Measurements from ENCODE around the gene BET1. TPM values are rescaled to one million over a fixed set of nuclear protein-coding genes. Genes with fewer than 3 reads are reported as not detected.

Gene BET1
- total RNA-seq, 1 experiment from 2014 or later, result 21.4 TPM

DNA sequence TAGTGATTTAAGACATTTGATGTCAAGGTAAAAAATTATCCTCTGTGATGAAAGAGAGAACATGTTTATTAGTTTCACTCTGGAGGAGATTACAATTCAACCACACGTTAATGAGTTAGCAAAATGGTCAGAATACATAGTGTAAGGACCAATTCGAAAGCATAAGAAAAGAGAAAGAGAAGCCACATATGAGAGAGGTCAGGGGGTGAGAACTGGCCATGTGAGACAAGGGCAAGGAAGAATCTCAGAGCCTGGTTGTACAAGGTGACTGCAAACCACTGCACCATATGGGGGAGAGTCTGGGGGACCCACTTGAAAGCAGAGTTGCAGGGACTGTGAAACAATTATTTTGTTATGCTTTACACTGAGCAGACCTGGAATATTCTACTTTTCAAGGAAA is 27.7 kb upstream of the BET1 start:
- TF ChIP-seq, protein P1, sequence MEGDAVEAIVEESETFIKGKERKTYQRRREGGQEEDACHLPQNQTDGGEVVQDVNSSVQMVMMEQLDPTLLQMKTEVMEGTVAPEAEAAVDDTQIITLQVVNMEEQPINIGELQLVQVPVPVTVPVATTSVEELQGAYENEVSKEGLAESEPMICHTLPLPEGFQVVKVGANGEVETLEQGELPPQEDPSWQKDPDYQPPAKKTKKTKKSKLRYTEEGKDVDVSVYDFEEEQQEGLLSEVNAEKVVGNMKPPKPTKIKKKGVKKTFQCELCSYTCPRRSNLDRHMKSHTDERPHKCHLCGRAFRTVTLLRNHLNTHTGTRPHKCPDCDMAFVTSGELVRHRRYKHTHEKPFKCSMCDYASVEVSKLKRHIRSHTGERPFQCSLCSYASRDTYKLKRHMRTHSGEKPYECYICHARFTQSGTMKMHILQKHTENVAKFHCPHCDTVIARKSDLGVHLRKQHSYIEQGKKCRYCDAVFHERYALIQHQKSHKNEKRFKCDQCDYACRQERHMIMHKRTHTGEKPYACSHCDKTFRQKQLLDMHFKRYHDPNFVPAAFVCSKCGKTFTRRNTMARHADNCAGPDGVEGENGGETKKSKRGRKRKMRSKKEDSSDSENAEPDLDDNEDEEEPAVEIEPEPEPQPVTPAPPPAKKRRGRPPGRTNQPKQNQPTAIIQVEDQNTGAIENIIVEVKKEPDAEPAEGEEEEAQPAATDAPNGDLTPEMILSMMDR (conservative IDR thresholded peaks at IDR 0.05), result no peak
- Histone ChIP-seq H3K23me2 (ENCODE audit: insufficient read length, low read depth, low read length, poor library complexity, severe bottlenecking) (no peaks in the 10 kb centered on the region), H2BK120ac (ENCODE audit: low read depth, low read length, poor library complexity, severe bottlenecking) (no peak overlapping the region), H4K20me1 (ENCODE audit: control insufficient read depth, insufficient read depth, insufficient read length) (no peaks in the 10 kb centered on the region), H3K79me2 (ENCODE audit: insufficient read depth, low read length) (no peaks in the 10 kb centered on the region), H3K4me2 (ENCODE audit: insufficient read depth, insufficient read length, low read length) (no peak overlapping the region), H2AK5ac (ENCODE audit: insufficient read length, low read length) (no peak overlapping the region), H3K14ac (ENCODE audit: insufficient read depth, low read length) (no peak overlapping the region), H2AFZ (ENCODE audit: low read length) (no peak overlapping the region), H2BK12ac (ENCODE audit: insufficient read length, low read depth, low read length) (no peak overlapping the region), H3K9me3 (ENCODE audit: control insufficient read depth, low read depth, low read length) (no peaks in the 10 kb centered on the region), H2BK20ac (ENCODE audit: low read depth, low read length, poor library complexity, severe bottlenecking) (no peak overlapping the region), H3K4me1 (ENCODE audit: insufficient read depth, low read length) (no peaks in the 10 kb centered on the region), H3K27me3 (ENCODE audit: insufficient read depth, low read length) (no peaks in the 10 kb centered on the region), H2BK15ac (ENCODE audit: low read depth, low read length) (no peak overlapping the region), H3K27ac (ENCODE audit: insufficient read length, low read depth, low read length) (no peak overlapping the region), H3K18ac (ENCODE audit: insufficient read length, low read depth, low read length) (no peak overlapping the region), H3T11ph (ENCODE audit: low read length) (no peak overlapping the region), H4K8ac (replicated peaks; ENCODE audit: insufficient read length, low read depth, low read length) (no peak overlapping the region), H3K79me1 (ENCODE audit: insufficient read depth, low read depth, low read length, poor library complexity, severe bottlenecking) (no peaks in the 10 kb centered on the region), H2BK5ac (ENCODE audit: insufficient read length, low read length) (no peak overlapping the region), H3K4ac (ENCODE audit: low read depth, low read length) (no peak overlapping the region), H3K56ac (ENCODE audit: insufficient read length, low read depth, low read length) (no peak overlapping the region), H3K9ac (ENCODE audit: extremely low read depth, insufficient read length, low read length) (no peak overlapping the region), H4K91ac (ENCODE audit: insufficient read length, low read depth, low read length) (no peak overlapping the region), H3K23ac (ENCODE audit: insufficient read length, low read depth, low read length) (no peak overlapping the region), H4K5ac (ENCODE audit: insufficient read length, low read depth, low read length) (no peak overlapping the region)
- Mint-ChIP-seq H3K4me1 (no peaks in the 10 kb centered on the region), H3K27me3 (ENCODE audit: low read depth) (no peaks in the 10 kb centered on the region; the same call in 1 of the 2 replicates), H3K4me3 (no peak overlapping the region), H3K27ac (no peak overlapping the region), H3K9me3 (no peaks in the 10 kb centered on the region), H3K36me3 (ENCODE audit: insufficient read depth in 1 of 3, low read depth in 3 of 3) (no peaks in the 10 kb centered on the region)
- WGBS (ENCODE audit: extremely low coverage, insufficient read length, low lambda C conversion rate), result no CpG with 5 or more reads among the region's 2 CpGs
- DNase-seq, result no peak

All from H9 (cell line).